ENCODE measurements around the gene PPP1R27.

Gene PPP1R27, protein sequence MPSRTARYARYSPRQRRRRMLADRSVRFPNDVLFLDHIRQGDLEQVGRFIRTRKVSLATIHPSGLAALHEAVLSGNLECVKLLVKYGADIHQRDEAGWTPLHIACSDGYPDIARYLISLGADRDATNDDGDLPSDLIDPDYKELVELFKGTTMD

DNA sequence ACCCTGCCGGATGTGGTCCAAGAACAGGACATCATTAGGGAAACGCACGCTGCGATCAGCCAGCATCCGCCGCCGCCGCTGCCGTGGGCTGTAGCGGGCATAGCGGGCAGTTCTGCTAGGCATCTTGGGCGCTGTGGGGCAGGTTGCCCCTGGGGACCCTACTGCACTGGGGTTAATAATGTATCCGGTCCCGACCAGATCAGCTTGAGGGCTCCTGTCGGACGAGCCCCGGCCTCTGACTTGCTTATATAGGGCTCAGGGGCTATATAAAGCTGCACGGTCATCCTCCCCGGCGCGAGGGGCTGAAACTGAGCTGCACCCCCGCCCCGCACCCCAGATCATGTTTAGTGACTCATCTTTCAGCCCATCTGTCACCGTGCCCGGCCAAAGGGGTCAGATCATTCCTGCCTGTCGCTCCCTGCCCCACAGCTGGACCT lies at the start of gene PPP1R27:
TSS of gene PPP1R27 (minus strand) at position 220 of the 437 bp plus-strand sequence. CDS start at position 123, 97 bp downstream.
- DNase-seq: no peak

DNA sequence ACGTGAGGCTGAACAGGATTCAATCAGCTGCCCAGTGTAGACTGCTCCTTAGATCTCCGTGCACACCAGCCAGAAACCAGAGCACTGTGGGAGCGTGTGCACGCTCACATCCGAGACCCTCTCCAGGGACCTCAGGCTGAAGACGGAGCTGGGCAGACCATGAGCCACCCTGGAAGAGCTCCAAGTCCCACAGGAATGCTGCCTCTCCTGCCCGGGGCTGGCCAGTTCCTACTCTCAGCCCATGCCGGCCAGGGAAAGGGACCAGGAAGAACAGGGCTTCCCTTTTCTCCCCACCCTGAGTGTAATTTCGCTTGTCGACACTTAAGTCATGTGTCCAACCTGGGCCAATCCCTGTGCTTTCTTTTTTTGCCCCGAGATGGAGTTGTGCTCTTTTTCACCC lies 49.7 kb upstream of the PPP1R27 start:
- no peak for DNase-seq

DNA sequence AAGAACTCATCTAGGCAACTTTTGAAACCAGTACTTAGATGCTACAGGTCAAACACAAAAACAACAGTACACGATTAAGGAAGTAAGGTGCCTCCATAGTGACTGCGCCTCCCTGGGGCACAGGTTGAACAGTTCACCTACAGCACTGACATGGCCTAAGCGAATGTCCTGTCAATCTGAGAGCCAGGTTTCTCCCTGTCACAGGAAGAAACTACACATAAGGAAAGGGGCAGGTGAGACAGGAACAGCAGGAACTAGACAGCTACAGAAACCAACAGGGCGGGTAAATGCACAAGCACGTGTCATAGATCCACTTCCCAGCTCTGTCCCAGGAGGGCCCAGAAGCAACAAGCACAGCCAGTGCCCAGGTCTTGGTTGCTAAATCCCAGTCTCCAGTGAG lies 44.3 kb upstream of the PPP1R27 start:
- no peak for DNase-seq

DNA sequence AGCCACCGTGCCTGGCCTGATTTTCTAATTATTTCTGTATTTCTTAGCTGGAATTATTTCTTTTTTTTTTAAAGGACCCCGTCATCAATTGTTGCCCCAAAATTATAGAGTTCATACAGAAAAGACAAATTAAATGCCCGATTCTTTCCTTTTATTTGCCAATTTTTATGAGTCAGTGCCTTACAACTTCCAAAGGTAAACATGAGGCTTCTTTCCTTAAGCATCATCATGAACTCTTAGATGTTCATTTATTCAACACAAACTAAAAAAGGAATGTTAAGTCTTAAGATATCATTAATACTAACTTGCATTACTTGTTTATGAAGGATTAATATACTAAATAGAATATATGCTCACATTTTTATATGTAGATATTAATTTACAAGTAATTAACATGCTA lies 43.4 kb upstream of the PPP1R27 start:
- DNase-seq: no peak

DNA sequence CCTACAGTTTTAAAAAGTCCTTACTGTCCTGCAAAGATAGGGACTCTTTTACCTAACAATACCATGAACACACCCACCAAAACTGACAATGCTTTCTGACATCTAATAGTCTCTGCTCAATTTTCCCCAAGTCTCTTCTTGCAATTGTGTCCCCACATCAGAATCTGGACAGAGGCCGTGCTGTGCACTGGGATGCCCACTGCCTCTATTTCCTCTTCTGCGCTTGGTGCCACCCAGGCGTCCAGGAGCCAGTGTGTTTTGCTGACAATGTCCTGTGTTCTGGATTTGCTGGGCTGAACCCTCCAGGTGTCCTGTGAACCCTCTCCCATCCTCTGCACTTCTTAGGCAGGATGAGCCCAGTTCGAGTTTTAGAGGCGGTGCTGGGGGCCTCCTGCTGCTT lies 42.7 kb upstream of the PPP1R27 start:
- no peak for DNase-seq

DNA sequence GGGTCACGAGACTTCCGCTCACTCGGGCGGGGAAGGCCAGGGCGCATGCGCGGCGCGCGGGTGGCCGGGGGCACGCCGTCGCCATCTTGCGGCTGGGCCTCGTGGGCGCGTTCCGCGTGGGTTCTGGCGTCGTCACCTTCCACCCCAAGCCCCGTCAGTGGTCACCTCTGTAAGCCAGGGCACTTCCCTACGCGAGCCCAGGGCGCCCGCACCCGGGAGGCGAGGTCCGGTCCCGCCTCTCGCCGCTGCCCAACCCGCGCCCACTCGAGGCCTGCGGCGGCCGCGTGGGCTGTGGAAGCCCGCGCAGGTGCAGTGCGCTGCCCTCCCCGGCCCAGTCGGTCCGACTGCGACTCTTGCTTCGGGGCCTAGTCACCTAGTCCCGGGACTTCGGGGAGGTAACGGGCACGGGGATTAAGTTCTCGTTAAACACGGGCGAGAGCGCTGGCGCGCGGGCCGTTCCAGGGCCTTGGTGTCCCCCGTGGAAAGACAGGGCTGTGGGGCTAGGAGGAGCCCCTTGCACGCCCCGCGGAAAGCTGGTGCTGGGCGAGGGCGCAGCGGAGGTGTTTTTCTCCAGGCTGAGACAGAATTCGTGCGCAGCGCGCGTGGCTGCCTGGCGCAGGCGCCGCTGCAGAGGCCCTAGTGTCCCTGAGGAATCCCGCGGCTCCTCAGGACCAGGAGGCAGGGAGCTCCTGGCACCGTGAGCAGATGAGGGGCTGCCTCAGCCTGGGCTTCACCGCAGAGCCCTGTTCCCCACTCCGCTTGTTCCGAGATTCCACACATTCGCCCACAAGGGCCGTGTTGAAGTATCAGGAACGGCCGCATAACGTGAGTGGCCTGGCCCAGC lies 36.8 kb upstream of the PPP1R27 start:
- DNase-seq: peak; percentile 96

DNA sequence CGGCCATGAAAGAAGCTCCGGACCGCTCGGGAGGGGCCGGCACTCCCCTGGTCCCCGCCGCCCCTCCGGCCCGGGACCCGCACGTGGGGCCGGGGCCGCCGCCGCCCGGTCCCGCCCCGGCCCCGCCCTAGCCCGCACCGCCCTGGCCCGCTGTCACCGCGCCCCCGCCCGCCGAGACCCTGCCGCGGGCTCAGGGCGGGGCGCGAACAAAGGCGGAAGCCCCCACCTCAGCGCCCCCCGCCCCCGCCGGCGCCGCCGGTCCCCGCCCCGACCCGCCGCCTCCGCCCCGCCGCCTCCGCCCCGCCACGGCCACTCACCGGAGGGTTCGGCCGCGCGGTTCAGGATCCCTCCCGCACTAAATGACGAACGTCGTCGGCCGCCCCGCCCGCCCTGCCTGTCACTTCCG lies 36.1 kb upstream of the PPP1R27 start, which contains the start of gene ARHGDIA:
TSS of gene ARHGDIA (minus strand) at position 357 of the 406 bp plus-strand sequence. CDS start 1,407 bp downstream, outside the sequence.
- no peak for DNase-seq

DNA sequence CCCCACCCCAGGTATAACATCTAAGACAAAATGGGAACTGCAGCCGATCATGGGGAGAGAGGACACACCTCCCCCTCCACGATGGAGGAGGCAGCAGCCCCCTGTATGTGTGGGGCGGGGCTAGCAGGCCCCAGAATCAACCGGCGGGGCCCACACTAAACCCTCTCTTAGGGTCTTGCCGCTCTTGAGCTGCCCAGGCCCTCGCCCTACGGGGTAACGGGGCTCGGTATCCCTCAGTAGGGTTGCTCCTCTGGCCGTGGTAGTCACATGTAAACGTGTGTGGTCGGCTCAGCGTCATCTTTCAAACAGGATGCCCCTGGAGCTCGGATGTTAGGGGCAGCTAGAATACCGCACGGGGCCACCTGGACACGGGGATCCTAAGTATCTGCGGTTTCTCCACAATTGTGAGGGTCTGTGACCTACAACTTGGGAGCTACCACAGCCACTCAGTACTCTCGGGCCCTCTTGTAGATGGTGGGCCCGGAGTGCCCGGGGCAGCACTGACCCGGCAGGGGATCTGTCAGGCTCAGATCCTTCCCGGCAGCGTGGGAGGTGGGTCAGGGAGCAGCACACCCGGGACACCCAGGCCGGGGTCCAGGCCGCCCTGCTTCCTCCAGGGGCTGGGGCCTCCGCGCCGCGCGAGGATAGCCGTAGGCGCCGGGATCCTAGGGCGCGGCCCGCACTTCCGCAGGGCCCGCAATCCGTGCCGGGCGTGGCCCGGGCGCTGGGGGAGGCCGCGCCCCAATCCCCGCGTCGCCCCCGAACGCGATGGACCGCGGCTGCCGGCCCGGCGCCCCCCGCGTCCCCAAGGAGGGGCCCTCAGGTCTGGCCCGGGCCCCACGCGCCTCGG lies 35.5 kb upstream of the PPP1R27 start:
- DNase-seq: peak; percentile 47

DNA sequence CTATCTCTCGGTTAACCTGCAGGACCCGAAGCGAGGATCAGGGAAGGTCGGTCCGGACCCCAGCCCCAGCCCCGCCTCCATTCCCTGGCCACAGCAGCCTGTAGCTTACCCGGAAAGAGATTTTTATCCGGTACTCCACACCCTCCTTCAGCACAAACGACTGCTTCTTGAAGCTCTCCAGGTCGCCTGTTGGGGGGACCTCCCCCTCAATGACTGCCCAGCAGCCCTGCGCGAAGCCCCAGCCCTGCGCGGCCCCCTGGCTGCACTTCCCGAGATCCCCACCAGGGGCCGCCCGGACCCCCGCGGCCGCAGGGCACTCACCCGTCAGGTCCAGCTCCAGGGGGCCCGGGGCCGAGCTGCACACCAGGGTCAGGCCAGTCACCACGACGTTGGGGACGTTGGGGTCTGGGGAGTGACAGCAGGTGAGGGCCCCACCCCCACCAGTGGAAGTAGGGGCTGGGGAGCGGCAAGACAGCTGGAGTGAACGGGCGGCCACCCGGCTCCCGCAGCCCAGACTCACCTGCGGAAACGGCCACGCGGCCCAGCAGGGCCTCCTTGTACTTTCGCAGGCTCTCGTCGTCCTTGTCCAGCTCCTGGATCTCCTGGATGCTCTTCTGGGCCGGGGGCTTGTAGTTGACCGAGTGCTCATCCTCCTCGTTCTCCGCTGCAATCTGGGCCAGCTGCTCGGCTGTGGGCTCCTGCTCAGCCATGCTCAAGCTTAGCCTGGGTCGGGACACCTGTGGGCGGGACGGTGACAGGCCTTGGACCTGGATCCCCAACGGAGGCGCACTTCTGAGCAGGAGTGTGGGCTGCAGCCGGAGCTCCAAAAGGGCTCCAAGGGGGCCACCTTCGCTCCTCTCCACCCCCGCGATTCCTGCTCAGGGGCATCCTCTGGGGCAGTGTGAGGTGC lies 34.6 kb upstream of the PPP1R27 start:
- peak; percentile 53 for DNase-seq

DNA sequence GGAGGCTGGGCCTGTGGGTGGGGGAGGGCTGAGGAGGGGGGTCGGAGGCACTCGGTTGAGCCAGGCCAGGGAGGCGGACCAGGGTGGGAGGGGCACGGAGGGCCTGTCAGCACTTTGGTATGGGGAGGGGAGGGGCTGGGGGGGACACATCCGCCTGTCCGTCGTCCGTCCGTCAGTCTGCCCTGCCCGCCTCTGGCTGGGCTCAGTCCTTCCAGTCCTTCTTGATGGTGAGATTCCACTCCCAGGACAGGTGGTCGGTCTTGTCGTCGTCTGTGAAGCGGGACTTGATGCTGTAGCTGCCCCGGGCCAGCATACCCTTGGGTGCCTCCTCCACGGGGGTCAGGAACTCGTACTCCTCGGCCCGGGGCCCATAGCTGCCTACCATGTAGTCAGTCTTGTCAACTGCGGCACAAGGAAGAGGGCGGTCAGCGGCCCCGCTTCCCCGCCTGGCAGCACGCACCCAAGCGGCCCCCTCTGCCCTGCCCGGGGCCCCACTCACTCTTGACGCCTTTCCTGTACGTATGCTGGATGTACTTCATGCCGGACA lies 33.9 kb upstream of the PPP1R27 start:
- DNase-seq: peak; percentile 15

DNA sequence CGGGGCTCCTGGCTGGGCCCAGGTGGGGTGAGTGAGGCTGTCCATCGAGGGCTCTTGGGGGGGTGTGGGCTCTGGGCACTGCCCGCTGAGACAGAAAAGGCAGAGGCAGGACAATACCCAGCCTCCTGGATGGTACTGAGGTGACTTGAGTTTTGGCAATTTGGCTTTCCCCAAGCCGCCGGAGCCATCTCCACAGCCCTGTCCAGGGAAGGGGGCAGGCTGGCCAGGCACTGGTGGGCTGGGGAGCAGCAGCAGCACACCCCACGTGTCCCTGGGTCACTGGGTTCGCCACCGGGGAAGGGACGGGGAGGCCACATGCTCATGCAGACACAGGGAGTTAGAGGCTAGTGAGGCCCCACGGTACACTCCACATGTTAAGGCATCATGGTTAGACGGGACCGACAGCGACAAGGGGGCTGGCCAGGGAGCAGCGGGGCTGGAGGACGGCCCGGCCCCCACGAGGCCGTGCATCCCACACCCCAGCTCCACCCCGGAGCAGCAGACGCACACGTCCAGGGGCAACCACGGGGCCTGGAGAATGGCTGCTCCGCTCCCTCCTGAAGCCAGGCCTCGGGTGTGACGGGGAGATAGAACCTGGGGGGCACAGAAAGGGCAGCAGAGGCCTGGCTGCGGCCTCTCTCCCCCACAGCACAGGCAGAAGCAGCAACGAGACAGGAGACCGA lies 33.3 kb upstream of the PPP1R27 start:
- no peak for DNase-seq

DNA sequence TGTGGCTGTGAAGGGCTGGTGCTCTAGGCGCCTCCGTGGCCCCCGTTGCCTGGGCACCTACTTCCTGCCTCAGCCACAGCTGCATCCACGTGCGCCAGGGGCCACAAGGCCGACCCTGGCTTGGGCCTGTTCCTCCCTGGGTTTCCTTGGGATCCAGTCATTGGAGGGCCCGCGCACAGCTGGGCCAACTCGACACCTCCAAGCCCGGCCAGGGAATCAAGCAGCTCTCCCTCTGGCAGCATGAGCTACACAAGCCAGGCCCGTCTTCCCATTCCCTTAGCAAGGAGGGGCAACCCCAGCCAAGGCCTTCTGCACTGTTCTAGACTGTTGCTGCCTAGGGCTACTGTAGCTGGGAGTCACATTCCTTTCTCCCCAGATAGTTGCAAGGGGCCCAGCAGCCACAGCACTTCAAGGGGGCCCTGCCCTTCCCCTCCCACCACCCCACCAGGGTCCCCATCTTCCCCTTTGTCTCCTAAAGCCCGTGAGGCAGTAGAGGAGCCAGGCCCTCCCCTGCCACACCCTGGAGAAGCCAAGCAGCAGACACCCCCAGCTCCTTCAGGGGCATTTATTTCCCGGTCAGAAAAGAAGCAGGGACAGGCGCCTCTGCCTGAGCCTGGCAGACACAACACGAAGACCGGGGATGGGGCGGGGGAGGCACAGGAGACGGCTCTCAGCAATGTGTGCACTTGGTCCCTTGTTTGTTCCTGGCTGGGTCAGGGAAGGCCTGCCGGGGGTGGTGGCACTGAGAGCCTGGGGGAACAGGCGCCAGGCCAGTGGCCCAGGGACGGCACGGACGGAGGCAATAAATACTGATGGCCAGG lies 32.5 kb upstream of the PPP1R27 start:
- DNase-seq: peak; percentile 20

DNA sequence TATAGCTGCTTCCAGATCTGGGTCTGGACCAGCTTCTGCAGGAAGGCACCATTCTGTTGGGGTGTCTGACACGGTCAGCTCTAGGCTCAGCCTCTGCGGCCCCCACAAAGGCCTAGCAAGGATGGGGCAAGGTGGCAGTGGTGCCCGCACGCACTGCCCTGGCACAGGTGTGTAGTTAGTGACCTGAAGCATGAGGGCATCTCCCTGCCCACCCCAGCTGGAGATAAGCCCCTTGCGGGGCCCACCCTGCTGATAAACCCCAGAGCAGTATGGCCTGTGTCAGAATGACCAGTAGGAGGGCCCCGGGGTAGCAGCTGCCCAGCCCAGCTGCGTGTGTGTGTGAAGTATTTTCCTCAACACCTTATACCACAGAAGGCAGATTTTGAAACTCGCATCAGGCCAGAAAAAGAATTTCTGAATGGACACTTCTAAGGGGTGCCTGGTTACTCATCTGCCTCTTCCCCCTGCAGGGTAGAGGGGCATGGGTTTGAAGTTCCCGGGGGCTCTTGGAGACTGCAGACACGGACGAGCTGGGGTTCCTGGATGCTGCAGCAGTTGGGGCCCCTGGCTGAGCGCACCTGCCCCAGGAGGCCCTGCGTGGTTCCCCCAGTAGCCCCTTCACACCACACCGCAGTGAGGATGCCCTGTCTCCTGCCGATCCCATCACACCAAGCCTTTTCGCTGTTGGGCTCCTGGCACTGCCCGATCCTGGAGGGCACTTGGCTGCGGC lies 31.8 kb upstream of the PPP1R27 start:
- peak; percentile 35 for DNase-seq

DNA sequence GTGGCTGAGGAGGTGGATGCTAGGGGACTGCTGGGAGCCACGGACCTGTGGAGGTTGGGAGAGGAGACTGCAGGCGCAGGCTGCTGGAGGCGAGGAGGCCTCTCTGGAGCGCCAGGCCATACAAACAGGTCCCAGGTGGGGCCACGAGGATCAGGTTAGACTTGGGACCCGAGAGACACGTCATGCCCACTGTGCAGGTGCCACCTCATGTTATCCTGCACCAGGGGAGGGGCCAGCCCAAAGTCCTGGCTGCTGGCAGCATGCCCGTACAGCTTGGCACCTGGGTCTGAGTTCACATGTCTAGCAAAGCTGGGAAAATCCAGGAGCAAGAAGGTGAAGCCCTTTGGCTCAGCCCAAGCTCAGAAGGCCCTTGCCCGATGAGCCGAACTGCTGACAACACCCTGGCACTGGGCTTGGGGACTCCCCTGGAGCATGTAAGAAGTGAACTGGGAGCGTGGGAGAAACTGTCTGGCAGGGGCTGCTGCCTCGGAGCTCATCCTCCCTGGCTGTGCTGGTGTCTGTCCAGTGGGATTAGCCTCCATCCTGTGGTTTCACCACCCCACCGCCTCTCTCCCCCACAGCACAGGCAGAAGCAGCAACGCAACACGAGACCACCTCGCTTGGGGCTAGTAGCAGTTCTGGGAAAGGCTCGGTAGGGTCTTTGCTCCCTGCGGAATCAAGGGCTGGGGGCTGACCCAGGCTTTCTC lies 31.0 kb upstream of the PPP1R27 start:
- DNase-seq: no peak

DNA sequence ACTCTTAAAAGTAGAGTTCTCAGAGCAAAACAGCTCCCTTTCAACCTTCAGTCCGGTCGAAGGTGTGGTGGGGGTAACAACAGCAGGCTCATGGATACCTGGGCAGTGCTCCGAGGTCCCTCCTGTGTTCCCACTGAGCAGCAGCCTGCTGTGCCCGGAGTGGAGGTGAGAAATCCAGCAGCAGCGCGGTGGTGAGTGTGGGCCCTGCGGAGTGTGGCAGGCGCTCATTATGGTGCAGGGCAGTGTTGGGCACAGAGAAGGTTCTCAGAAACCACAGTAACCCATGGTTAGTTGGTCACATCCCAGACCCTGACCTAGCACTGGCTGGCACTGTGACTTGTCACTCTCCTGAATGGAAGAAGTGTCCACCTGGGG lies 30.5 kb upstream of the PPP1R27 start:
- no peak for DNase-seq

DNA sequence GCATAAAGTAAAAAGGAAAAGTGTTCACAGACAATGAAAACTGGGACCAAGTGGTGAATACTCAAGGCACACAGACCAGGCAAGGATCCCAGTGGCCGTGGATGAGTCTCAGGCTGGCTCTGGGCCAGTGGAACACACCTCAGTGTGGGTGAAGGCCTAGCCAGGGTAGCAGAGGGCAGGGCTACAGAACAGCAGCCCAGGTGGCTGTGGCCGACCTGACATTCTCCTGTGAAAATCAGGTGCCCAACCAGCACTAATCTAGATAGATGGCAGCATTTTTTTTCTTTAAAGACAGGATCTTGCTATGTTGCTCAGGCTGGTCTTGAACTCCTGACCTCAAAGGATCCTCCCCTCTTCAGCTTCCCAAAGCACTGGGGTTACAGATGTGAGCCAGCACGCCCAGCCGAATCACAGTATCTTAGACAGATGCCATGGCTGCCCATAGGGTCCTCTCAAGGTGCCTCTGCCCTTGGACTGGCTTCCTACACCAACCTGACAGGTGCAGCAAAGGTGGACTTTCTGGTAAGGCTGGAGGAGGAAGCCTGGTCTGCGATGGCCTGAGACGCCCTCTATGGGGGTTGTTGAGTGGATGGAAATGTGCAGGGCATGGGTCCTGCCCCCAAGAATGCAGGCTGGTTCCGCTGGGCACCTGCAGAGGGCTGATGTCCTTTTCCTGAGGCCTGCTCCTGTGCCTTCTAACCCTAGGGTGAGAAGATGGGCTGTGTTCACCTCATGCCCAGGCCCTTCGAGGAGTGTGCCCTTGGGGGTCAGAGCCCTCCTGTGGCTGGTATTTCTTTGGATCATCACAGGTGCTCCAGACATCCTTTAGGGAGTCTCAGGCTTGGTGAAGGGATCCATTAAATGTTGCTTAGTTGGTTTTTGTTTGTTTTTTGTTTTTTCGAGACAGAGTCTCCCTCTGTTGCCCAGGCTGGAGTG lies 29.3 kb upstream of the PPP1R27 start:
- no peak for DNase-seq

DNA sequence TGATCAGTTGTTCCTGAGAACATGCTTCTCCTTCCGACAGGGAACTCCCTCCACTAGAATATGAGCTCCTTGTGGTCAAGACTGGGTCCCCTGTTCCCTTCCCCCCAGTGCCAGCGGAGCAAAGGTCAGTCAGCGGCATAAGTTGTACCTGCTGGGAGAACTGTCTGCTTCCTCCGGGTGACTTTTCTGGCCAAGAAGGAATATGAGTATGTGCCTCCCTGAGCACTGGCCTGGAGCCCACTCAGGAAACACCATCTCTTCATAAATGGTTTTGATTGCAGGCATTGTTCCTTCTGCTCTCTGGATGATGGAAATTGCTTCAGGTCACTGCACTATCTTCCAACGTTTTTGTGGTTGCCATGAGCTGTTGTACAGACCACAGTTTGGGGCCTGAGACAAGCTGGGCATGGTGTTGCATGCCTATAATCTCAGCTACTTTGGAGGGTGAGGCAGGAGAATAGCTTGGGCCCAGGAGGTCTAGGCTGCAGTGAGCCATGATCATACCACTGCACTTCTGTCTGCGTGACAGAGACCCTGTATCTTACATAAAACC lies 28.3 kb upstream of the PPP1R27 start:
- DNase-seq: no peak

All from stimulated activated CD4-positive, alpha-beta T cell treated with anti-CD3 and anti-CD28 coated beads, Interleukin-4, amount 100 ng/mL, for 1 hour (primary cell).